ENCODE results near the gene KY. TPM values are rescaled to one million over a fixed set of nuclear protein-coding genes. Genes with fewer than 3 reads are reported as not detected.

Gene KY
- total RNA-seq, 2 experiments from 2014 or later: not detected

DNA sequence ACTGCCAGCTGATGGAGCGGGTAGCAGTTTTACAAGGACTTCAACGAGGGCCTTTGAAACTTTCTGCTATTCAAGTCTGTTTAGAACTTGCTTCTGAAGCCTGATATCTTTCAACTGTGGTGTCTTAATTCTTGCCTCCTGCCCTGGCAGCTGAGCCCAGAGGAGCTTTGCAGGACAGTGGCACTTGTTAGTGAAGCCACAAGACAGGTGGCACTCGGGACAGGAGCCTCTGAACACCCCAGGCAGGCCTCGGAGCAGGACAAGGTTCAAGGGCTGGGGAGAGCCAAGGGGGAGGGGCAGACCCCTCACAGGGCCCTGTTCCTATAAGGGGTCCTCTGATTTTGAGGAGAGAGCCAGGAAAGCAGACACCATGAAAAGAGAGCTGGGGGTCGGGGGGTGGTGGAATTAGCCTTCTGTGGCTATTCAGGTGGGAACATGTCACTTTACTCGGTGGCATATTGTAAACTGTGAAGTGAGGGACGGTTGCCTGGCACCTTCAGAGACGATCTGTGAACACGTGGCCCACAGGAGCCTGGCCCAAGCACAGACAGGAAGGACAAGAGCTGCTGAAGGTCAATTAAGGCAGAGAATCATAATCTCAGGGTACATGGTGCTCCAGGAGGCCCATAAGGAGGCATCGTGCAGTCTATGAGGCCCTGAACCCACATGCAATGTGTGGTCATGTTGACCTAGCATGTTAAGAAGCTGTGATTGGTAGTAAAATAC is 30.1 kb upstream of the KY start:
- Mint-ChIP-seq H3K9me3 (peaks cover 5% of the 10 kb centered on the region), H3K36me3 (no peaks in the 10 kb centered on the region), H3K4me1 (no peaks in the 10 kb centered on the region), H3K4me3 (no peak overlapping the region), H3K27ac (no peak overlapping the region), H3K27me3 (peaks cover 3% of the 10 kb centered on the region)
- DNase-seq: no peak

DNA sequence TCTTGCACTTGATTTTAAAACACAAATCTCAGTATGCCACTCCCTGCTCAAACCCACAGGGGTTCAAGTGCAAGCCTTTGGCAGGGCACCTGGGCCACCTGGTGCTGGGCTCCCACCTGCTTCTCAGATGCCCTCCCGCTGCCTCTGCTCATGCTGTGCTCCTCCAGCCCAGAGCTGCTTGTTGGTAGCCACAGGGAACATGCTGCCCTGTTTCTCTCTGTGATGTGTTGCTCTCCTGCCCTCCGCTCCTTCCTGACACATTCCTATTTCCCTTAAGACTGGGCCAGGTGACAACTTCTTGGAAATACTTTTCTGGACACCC is 27.1 kb upstream of the KY start:
- no peaks in the 10 kb centered on the region for H3K4me1 Mint-ChIP-seq
- peaks cover 21% of the 10 kb centered on the region for H3K9me3 Mint-ChIP-seq
- H3K27me3 Mint-ChIP-seq: peaks cover 3% of the 10 kb centered on the region
- H3K36me3 Mint-ChIP-seq: peaks cover 4% of the 10 kb centered on the region
- H3K4me3 Mint-ChIP-seq: no peak overlapping the region
- no peak overlapping the region for H3K27ac Mint-ChIP-seq
- DNase-seq: no peak

- H3K4me1 Mint-ChIP-seq: no peaks in the 10 kb centered on the region
- peaks cover 25% of the 10 kb centered on the region for H3K9me3 Mint-ChIP-seq
- no peak overlapping the region for H3K4me3 Mint-ChIP-seq
- DNase-seq: peak; percentile 8
- peaks cover 4% of the 10 kb centered on the region for H3K36me3 Mint-ChIP-seq
- no peak overlapping the region for H3K27ac Mint-ChIP-seq
- H3K27me3 Mint-ChIP-seq: peaks cover 3% of the 10 kb centered on the region
Observed at GRCh38 chr3:134677196-134677986, 26.6 kb upstream of the KY start.

DNA sequence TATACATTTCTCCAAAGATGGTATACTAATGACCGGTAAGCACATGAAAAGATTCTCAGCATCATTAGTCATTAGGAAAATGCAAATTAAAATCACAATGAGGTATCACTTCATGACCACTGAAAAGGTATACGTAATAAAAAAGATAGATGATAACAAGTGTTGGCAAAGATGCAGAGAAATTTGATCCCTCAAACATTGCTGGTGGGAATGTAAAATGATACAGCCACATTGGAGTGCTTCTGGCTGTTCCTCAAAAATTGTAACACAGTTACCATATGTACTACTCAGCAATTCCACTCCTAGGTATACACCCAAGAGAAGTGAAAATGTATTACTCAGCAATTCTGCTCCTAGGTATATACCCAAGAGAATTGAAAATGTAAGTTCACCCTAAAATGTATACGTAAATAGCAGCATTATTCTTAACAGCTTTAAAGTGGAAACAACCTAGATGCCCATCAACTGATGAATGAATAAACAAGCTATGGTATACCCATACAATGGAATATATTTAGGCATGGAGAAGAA is 25.0 kb upstream of the KY start:
- H3K9me3 Mint-ChIP-seq: peaks cover 25% of the 10 kb centered on the region
- no peaks in the 10 kb centered on the region for H3K27me3 Mint-ChIP-seq
- H3K4me1 Mint-ChIP-seq: no peaks in the 10 kb centered on the region
- DNase-seq: no peak
- no peak overlapping the region for H3K27ac Mint-ChIP-seq
- H3K36me3 Mint-ChIP-seq: peaks cover 4% of the 10 kb centered on the region
- no peak overlapping the region for H3K4me3 Mint-ChIP-seq

DNA sequence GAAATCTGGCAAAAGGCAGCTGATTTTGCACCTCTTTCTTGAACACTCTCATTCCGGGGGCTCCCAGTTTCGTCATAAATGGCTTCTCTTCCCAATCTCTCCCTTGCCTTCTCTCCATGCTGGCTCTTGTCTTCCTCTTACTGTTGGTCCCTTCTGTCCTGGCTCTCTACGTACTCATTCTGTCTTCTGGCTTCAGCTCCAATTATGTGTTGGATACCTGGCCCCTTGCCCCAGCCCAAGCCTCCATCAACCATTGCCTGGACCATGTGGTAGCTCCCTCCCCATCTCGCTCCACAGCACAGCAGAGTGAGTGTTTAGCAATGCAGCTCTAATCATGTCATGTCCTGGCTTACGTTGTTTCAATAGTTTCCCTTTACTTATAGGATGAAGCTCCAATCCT is 21.7 kb upstream of the KY start:
- H3K4me3 Mint-ChIP-seq: no peak overlapping the region

DNA sequence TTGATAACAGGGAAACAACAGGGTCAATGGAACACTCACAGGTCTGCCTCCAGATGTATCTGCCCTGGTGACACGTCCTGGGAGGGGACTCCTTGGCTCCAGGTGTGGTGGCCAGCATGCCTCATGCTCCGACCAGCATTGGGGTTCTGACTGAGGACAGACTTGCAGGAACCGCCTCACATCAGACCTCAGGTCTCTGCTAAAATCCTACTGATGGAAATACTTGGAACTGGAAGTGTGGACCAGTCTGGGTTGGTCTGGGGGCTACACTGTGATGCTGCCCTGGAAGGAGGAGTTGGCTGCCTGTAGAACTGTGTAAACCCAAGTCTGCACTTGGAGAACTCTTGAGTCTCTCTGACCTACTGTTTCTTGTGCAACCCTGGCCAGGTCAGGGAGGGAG is 17.1 kb upstream of the KY start:
- H3K27ac Mint-ChIP-seq: no peak overlapping the region
- DNase-seq: no peak
- H3K9me3 Mint-ChIP-seq: peaks cover 4% of the 10 kb centered on the region
- no peaks in the 10 kb centered on the region for H3K36me3 Mint-ChIP-seq
- H3K4me3 Mint-ChIP-seq: no peak overlapping the region
- H3K4me1 Mint-ChIP-seq: no peaks in the 10 kb centered on the region
- no peaks in the 10 kb centered on the region for H3K27me3 Mint-ChIP-seq

More for the DNA sequence above, 21.7 kb upstream of the KY start:
- Mint-ChIP-seq H3K27ac (no peak overlapping the region), H3K27me3 (no peaks in the 10 kb centered on the region), H3K9me3 (peaks cover 25% of the 10 kb centered on the region), H3K36me3 (peaks cover 4% of the 10 kb centered on the region), H3K4me1 (no peaks in the 10 kb centered on the region)
- no peak for DNase-seq

- Mint-ChIP-seq H3K4me3 (no peak overlapping the region), H3K36me3 (no peaks in the 10 kb centered on the region), H3K27me3 (no peaks in the 10 kb centered on the region), H3K4me1 (no peaks in the 10 kb centered on the region), H3K27ac (no peak overlapping the region), H3K9me3 (no peaks in the 10 kb centered on the region)
- no peak for DNase-seq
Observed at GRCh38 chr3:134667406-134667805, 16.6 kb upstream of the KY start.

DNA sequence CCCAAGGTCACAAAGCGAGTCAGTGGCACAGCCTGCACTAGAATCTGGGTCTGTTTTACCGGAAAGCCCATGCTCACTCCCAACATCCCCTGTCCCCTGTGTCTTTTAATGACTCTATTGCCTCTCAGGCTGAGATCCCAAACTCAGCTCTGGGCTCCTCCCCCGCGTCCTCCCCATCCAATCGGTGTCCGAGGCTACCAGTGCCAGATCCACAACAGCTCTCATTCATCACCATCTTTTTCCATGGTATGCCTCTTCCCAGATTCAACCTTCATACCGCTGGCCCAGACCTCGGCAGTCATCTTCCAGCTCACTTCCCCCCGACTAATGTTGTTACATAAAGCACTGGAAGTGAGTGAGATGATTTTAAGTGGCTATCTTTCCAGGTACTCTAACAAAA is 16.1 kb upstream of the KY start:
- Mint-ChIP-seq H3K4me1 (no peaks in the 10 kb centered on the region), H3K4me3 (no peak overlapping the region), H3K36me3 (no peaks in the 10 kb centered on the region), H3K27me3 (no peaks in the 10 kb centered on the region), H3K9me3 (no peaks in the 10 kb centered on the region), H3K27ac (no peak overlapping the region)
- DNase-seq: no peak

DNA sequence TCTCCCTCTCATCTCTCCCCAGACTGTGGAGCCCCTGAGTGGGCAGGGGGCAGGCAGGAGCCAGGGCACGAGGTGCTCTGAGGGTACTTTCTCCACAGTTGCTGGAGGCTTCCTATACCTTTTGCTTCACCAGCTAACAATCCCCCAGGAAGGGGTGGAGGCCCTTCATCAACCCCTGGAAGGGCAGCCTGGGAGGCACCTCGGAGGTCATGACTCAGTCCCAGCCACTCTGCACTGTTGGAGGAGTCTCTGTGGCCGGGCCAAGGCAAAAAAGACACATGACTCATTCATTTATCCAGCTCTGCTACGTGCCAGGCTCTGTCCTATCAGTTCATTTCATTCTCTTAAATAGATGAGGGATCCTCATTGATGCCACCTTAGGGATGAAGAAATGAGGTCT is 15.6 kb upstream of the KY start:
- Mint-ChIP-seq H3K36me3 (no peaks in the 10 kb centered on the region), H3K9me3 (peaks cover under 1% of the 10 kb centered on the region), H3K27me3 (no peaks in the 10 kb centered on the region), H3K4me1 (no peaks in the 10 kb centered on the region), H3K4me3 (no peak overlapping the region), H3K27ac (no peak overlapping the region)
- DNase-seq: no peak

- no peaks in the 10 kb centered on the region for H3K36me3 Mint-ChIP-seq
- no peak overlapping the region for H3K27ac Mint-ChIP-seq
- no peaks in the 10 kb centered on the region for H3K27me3 Mint-ChIP-seq
- peaks cover 2% of the 10 kb centered on the region for H3K9me3 Mint-ChIP-seq
- DNase-seq: no peak
- H3K4me3 Mint-ChIP-seq: no peak overlapping the region
- H3K4me1 Mint-ChIP-seq: no peaks in the 10 kb centered on the region
Observed at GRCh38 chr3:134666052-134666451, 15.2 kb upstream of the KY start.

DNA sequence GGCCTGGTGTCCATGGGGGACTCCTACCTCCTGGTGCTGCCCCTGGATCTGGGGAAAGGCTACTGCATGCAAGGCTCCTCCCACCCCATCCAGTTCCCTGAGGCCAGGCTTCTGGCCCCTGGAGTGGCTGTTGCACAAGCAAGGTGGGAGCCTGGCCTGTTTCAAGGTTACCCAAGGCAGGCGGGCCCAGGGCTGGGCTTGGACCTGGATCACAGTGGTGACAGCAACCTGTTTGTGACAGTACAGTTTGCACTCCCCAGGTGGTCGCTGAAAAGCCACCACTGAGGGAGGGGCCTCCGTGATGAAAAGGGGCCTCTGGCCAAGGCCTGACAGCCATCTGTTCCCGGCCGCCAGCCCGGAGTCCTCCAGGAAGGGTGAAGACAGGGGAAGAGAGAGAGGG is 14.4 kb upstream of the KY start:
- Mint-ChIP-seq H3K9me3 (peaks cover 2% of the 10 kb centered on the region), H3K27me3 (no peaks in the 10 kb centered on the region), H3K27ac (no peak overlapping the region), H3K4me3 (no peak overlapping the region), H3K36me3 (no peaks in the 10 kb centered on the region), H3K4me1 (no peaks in the 10 kb centered on the region)
- DNase-seq: no peak

GRCh38 chr3:134663721-134664456 is 13.1 kb upstream of the KY start:
- no peak for DNase-seq
- H3K36me3 Mint-ChIP-seq: no peaks in the 10 kb centered on the region
- no peaks in the 10 kb centered on the region for H3K4me1 Mint-ChIP-seq
- peaks cover 2% of the 10 kb centered on the region for H3K9me3 Mint-ChIP-seq
- no peaks in the 10 kb centered on the region for H3K27me3 Mint-ChIP-seq
- H3K27ac Mint-ChIP-seq: no peak overlapping the region
- H3K4me3 Mint-ChIP-seq: no peak overlapping the region

- Mint-ChIP-seq H3K36me3 (no peaks in the 10 kb centered on the region), H3K27ac (no peak overlapping the region), H3K27me3 (no peaks in the 10 kb centered on the region), H3K4me3 (no peak overlapping the region), H3K4me1 (no peaks in the 10 kb centered on the region), H3K9me3 (peaks cover 2% of the 10 kb centered on the region)
- DNase-seq: no peak
Observed at GRCh38 chr3:134660046-134660441, 9.2 kb upstream of the KY start.

GRCh38 chr3:134659391-134660045 is 8.7 kb upstream of the KY start:
- H3K9me3 Mint-ChIP-seq: peaks cover 2% of the 10 kb centered on the region
- no peak overlapping the region for H3K27ac Mint-ChIP-seq
- H3K4me3 Mint-ChIP-seq: no peak overlapping the region
- no peaks in the 10 kb centered on the region for H3K4me1 Mint-ChIP-seq
- DNase-seq: no peak
- H3K36me3 Mint-ChIP-seq: no peaks in the 10 kb centered on the region
- no peaks in the 10 kb centered on the region for H3K27me3 Mint-ChIP-seq

GRCh38 chr3:134658555-134658954 is 7.7 kb upstream of the KY start:
- no peak overlapping the region for H3K27ac Mint-ChIP-seq
- no peak overlapping the region for H3K4me3 Mint-ChIP-seq
- no peaks in the 10 kb centered on the region for H3K36me3 Mint-ChIP-seq
- peaks cover 2% of the 10 kb centered on the region for H3K9me3 Mint-ChIP-seq
- DNase-seq: no peak
- no peaks in the 10 kb centered on the region for H3K4me1 Mint-ChIP-seq
- H3K27me3 Mint-ChIP-seq: no peaks in the 10 kb centered on the region
